Astrocyte of the spinal cord (primary cell): Measurements from ENCODE around the gene VWA1.

ENCODE experiments used
- DNase-seq: peaks from one replicate; pipeline ENCODE4 v3.0.0; 2011; ENCODE audit warnings: low read depth, low spot score
- H3K4me3 ChIP-seq: 2 replicates; pipeline ENCODE4 v1.5.1; 2011; ENCODE audit warnings: low read depth, mild to moderate bottlenecking, low read length, moderate library complexity
- CTCF ChIP-seq: IDR thresholded peaks from 2 replicates; pipeline ENCODE4 v1.5.1; 2012; ENCODE audit warnings: low read depth, mild to moderate bottlenecking, low read length, inconsistent platforms
- in situ Hi-C: cut with HindIII; loops from 2 replicates; pipeline ENCODE4 v1.10.0; 2017; ENCODE audit warnings: low sequenced_read_pairs

VWA1 gene

GRCh38 chr1:1487701-1488100 is 52.2 kb downstream of the VWA1 start:
- in situ Hi-C loops = no loop called here
- no peak overlapping the region for H3K4me3 ChIP-seq
- no peak for TF ChIP-seq CTCF
- no peak for DNase-seq

DNA sequence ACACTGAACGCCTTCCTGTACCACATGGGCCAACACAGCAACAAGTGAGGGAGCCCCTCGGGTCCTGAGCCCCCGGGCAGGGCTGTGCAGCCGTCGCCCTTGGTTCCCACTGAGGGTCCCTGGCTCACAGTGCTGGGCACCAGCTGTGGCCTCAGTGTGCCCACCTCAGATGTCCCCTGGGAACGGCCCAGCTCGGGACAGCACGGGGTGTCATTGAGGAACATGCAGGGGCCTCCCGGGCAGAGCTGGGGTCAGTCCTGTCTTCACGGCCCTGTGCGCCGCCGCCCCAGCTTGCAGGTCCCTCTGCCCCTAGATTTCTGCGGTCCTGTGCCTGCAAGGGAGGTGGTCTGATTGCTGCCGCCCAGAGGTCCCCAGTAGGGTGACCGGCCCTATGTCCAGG is 53.7 kb downstream of the VWA1 start:
- in situ Hi-C loops = no loop called here
- TF ChIP-seq CTCF = no peak
- DNase-seq = no peak
- no peak overlapping the region for H3K4me3 ChIP-seq

GRCh38 chr1:1489861-1490260 is 54.4 kb downstream of the VWA1 start:
- no peak overlapping the region for H3K4me3 ChIP-seq
- DNase-seq = no peak
- no peak for TF ChIP-seq CTCF
- in situ Hi-C loops = no loop called here

GRCh38 chr1:1490633-1491230 is 55.2 kb downstream of the VWA1 start:
- no peak overlapping the region for H3K4me3 ChIP-seq
- in situ Hi-C loops = no loop called here
- no peak for TF ChIP-seq CTCF
- no peak for DNase-seq

DNA sequence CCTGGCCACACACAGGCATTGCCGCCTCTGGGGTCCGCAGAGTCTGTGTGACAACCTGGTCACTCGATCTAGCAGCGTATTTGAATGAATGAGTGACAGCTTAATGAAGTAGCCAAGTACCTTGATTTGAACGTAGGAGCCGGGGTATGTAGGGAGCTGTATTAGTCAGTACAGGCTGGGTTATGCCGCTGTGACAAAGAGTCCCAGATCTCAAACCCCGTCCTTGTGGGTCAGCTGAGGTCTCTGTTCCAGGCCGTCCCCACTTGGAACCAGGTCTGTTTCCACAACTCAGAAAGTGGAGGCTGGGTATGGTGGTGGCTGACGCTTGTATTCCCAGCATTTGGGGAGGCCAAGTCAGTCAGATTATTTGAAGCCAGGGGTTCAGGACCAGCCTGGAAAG is 56.1 kb downstream of the VWA1 start:
- DNase-seq = no peak
- H3K4me3 ChIP-seq = no peak overlapping the region
- TF ChIP-seq CTCF = no peak
- in situ Hi-C loops = no loop called here
